A673 (cell line): ENCODE measurements around the gene MPHOSPH6.

Experiments used
- EZH2 ChIP-seq: fragments of 200-600 bp; sonication (generic); IDR thresholded peaks from 2 replicates; pipeline ENCODE4 v1.6.1; 2017; ENCODE audit warnings: borderline replicate concordance, low read depth, mild to moderate bottlenecking, mixed read lengths, antibody characterized with exemption, low read length; ENCODE audit not compliant: poor library complexity, severe bottlenecking
- TF ChIP-seq, protein P1 (sequence below): fragments of 300-800, 200-600 bp; sonication (generic); conservative IDR thresholded peaks from 2 replicates; pipeline ENCODE4 v1.5.1; 2017; ENCODE audit warnings: low read depth, mild to moderate bottlenecking, antibody characterized with exemption, low read length, moderate library complexity, mixed read lengths

- TF ChIP-seq, protein P1, sequence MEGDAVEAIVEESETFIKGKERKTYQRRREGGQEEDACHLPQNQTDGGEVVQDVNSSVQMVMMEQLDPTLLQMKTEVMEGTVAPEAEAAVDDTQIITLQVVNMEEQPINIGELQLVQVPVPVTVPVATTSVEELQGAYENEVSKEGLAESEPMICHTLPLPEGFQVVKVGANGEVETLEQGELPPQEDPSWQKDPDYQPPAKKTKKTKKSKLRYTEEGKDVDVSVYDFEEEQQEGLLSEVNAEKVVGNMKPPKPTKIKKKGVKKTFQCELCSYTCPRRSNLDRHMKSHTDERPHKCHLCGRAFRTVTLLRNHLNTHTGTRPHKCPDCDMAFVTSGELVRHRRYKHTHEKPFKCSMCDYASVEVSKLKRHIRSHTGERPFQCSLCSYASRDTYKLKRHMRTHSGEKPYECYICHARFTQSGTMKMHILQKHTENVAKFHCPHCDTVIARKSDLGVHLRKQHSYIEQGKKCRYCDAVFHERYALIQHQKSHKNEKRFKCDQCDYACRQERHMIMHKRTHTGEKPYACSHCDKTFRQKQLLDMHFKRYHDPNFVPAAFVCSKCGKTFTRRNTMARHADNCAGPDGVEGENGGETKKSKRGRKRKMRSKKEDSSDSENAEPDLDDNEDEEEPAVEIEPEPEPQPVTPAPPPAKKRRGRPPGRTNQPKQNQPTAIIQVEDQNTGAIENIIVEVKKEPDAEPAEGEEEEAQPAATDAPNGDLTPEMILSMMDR = no peak
- no peak for TF ChIP-seq EZH2
Observed at GRCh38 chr16:82138478-82139285, 31.3 kb downstream of the MPHOSPH6 start.
